ENCODE measurements around the gene GM2A. TPM values are rescaled to one million over a fixed set of nuclear protein-coding genes. Genes with fewer than 3 reads are reported as not detected.

Gene GM2A
- total RNA-seq, 3 donors from 2014 or later (not counting 1 experiment from before 2014, with no cell fraction given): 9.6 to 15.9 (median 15.6) TPM

GRCh38 chr5:151271336-151271735, 18.4 kb downstream of the GM2A start:
- intact Hi-C loops (cut with micrococcal nuclease): no loop called here
- H3K27me3 Mint-ChIP-seq (ENCODE audit: low read depth in 2 of 2): no peaks in the 10 kb centered on the region
- Histone ChIP-seq H3K27me3 (ENCODE audit: control insufficient read depth, insufficient read depth, low read length) (no peaks in the 10 kb centered on the region), H3K36me3 (ENCODE audit: control insufficient read depth, insufficient read depth, low read length) (peaks cover 20% of the 10 kb centered on the region), H3K4me3 (ENCODE audit: low read length) (no peak overlapping the region), H3K27ac (ENCODE audit: low read length) (no peak overlapping the region), H3K9me3 (ENCODE audit: control insufficient read depth, insufficient read depth, low read length) (no peaks in the 10 kb centered on the region), H3K4me1 (ENCODE audit: control insufficient read depth, insufficient read depth, low read length) (no peaks in the 10 kb centered on the region)
- no peak for TF ChIP-seq CTCF (IDR thresholded peaks at IDR 0.05)
- H3K4me3 Mint-ChIP-seq: no peak overlapping the region
- H3K27ac Mint-ChIP-seq: no peak overlapping the region
- no peaks in the 10 kb centered on the region for H3K4me1 Mint-ChIP-seq
- ATAC-seq (no peak), DNase-seq (no peak)
- no peaks in the 10 kb centered on the region for H3K36me3 Mint-ChIP-seq
- H3K9me3 Mint-ChIP-seq: no peaks in the 10 kb centered on the region

DNA sequence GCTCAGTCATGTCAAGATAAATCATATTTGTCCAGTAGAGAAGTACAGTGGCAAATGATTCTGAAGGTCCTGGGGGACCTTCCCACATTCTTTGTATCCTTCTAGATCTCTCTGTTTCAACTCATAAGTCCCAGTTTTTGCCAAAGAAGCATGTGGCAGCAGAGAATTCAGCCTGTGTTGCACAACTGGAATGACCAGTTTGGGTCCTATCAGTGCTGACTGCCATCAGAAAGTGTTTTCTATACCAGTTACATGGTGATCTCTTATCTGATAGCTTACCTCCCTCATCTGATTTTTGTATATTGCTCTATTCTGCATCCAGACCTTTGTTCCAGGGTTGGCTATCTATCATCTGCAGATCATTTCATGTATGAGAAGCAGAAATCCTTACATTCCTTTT, 21.7 kb downstream of the GM2A start:
- H3K27me3 ChIP-seq (ENCODE audit: control insufficient read depth, insufficient read depth, low read length): no peaks in the 10 kb centered on the region
- H3K9me3 ChIP-seq (ENCODE audit: control insufficient read depth, insufficient read depth, low read length): no peaks in the 10 kb centered on the region
- no peak overlapping the region for H3K4me3 ChIP-seq (ENCODE audit: low read length)
- H3K4me1 ChIP-seq (ENCODE audit: control insufficient read depth, insufficient read depth, low read length): no peaks in the 10 kb centered on the region
- no peak for DNase-seq
- Mint-ChIP-seq H3K36me3 (no peaks in the 10 kb centered on the region), H3K4me1 (no peaks in the 10 kb centered on the region), H3K4me3 (no peak overlapping the region), H3K27ac (no peak overlapping the region), H3K27me3 (ENCODE audit: low read depth in 2 of 2) (peaks cover 2 to 13% of the 10 kb centered on the region in 2 donors), H3K9me3 (no peaks in the 10 kb centered on the region)
- H3K27ac ChIP-seq (ENCODE audit: low read length): no peak overlapping the region
- no peaks in the 10 kb centered on the region for H3K36me3 ChIP-seq (ENCODE audit: control insufficient read depth, insufficient read depth, low read length)
- no peak for ATAC-seq
- intact Hi-C loops (cut with micrococcal nuclease): no loop called here
- TF ChIP-seq CTCF (IDR thresholded peaks at IDR 0.05): no peak

- DNase-seq: no peak
- ATAC-seq: no peak
- WGBS (ENCODE audit: insufficient coverage): 90% methylated on average over 2 of the region's 2 CpGs
- Mint-ChIP-seq H3K4me1 (no peaks in the 10 kb centered on the region), H3K36me3 (no peaks in the 10 kb centered on the region), H3K4me3 (no peak overlapping the region), H3K9me3 (no peaks in the 10 kb centered on the region), H3K27ac (no peak overlapping the region), H3K27me3 (ENCODE audit: low read depth in 2 of 2) (peaks cover 2 to 13% of the 10 kb centered on the region in 2 donors)
- Histone ChIP-seq H3K36me3 (ENCODE audit: control insufficient read depth, insufficient read depth, low read length) (no peaks in the 10 kb centered on the region), H3K4me1 (ENCODE audit: control insufficient read depth, insufficient read depth, low read length) (no peaks in the 10 kb centered on the region), H3K9me3 (ENCODE audit: control insufficient read depth, insufficient read depth, low read length) (no peaks in the 10 kb centered on the region), H3K27me3 (ENCODE audit: control insufficient read depth, insufficient read depth, low read length) (no peaks in the 10 kb centered on the region), H3K4me3 (ENCODE audit: low read length) (no peak overlapping the region), H3K27ac (ENCODE audit: low read length) (no peak overlapping the region)
- intact Hi-C loops (cut with micrococcal nuclease): no loop called here
- TF ChIP-seq CTCF (IDR thresholded peaks at IDR 0.05): no peak
Measured at GRCh38 chr5:151275803-151276202, 22.8 kb downstream of the GM2A start.

- no peak for TF ChIP-seq CTCF (IDR thresholded peaks at IDR 0.05)
- H3K27ac Mint-ChIP-seq: no peak overlapping the region
- Histone ChIP-seq H3K9me3 (ENCODE audit: control insufficient read depth, insufficient read depth, low read length) (no peaks in the 10 kb centered on the region), H3K36me3 (ENCODE audit: control insufficient read depth, insufficient read depth, low read length) (no peaks in the 10 kb centered on the region), H3K4me1 (ENCODE audit: control insufficient read depth, insufficient read depth, low read length) (no peaks in the 10 kb centered on the region), H3K27me3 (ENCODE audit: control insufficient read depth, insufficient read depth, low read length) (no peaks in the 10 kb centered on the region), H3K27ac (ENCODE audit: low read length) (no peak overlapping the region), H3K4me3 (ENCODE audit: low read length) (no peak overlapping the region)
- no peaks in the 10 kb centered on the region for H3K9me3 Mint-ChIP-seq
- peaks cover 2 to 13% of the 10 kb centered on the region in 2 donors for H3K27me3 Mint-ChIP-seq (ENCODE audit: low read depth in 2 of 2)
- no peak for ATAC-seq
- no peaks in the 10 kb centered on the region for H3K4me1 Mint-ChIP-seq
- intact Hi-C loops (cut with micrococcal nuclease): no loop called here
- no peak overlapping the region for H3K4me3 Mint-ChIP-seq
- DNase-seq: no peak
- 95% methylated on average over 4 of the region's 5 CpGs for WGBS (ENCODE audit: insufficient coverage)
- no peaks in the 10 kb centered on the region for H3K36me3 Mint-ChIP-seq
Measured at GRCh38 chr5:151278845-151279244, 25.9 kb downstream of the GM2A start.
